ENCODE results near the gene AGAP1. TPM values are rescaled to one million over a fixed set of nuclear protein-coding genes. Genes with fewer than 3 reads are reported as not detected.

Gene AGAP1
- total and polyA plus RNA-seq, 2 donors (not counting 3 experiments of a cell fraction or from before 2014, with no cell fraction given), result 10.2 to 20.9 TPM

DNA sequence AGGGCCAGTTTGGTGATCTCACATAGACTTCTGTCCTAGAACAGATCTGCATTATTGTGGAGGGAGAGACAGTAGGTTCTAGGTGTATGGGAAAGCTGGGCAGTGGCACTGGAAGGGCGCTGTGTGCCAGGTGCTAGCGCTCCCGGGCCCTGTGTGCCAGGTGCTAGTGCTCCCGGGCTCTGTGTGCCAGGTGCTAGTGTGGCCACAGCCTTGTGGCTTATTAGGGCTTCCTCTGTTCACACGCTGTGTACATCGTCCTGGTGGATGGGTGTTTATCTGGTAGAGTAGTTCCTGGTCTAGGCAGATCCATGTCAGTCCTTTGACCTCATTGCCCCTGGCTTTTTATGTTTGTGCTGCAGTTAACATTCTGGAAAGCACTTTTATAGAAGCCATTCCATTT lies 263.4 kb downstream of the AGAP1 start:
- no peak for TF ChIP-seq EZH2 (IDR thresholded peaks at IDR 0.05; ENCODE audit: borderline replicate concordance, low read depth, low read length, severe bottlenecking)
- TF ChIP-seq, protein P1, sequence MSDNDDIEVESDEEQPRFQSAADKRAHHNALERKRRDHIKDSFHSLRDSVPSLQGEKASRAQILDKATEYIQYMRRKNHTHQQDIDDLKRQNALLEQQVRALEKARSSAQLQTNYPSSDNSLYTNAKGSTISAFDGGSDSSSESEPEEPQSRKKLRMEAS (IDR thresholded peaks at IDR 0.05; ENCODE audit: insufficient read depth, insufficient read length), result no peak
- TF ChIP-seq POLR2A (IDR thresholded peaks at IDR 0.05; ENCODE audit: low read depth, low read length), result no peak
- TF ChIP-seq POLR2AphosphoS5 (IDR thresholded peaks at IDR 0.05; ENCODE audit: insufficient read depth, low read depth, low read length), result no peak
- no peak for TF ChIP-seq FOS (IDR thresholded peaks at IDR 0.05; ENCODE audit: borderline replicate concordance, insufficient read depth, low read length)
- H3K4me3 ChIP-seq (replicated peaks in 1 of 3; ENCODE audit: insufficient read depth in 1 of 3, low read depth in 1 of 3, low read length in 3 of 3), result no peak overlapping the region
- H3K9ac ChIP-seq (replicated peaks; ENCODE audit: extremely low read depth, insufficient read depth, low read length), result no peak overlapping the region
- FAIRE-seq (no peak), DNase-seq (ENCODE audit: low read depth, low spot score) (no peak)
- CTCF ChIA-PET, result interaction anchor here (0.8 to 2.2 kb wide), 3 partner anchors 9 to 11 kb away, joined by 4 to 10 read pairs (median 4); no protein-coding TSS in a partner anchor
- no peaks in the 10 kb centered on the region for H4K20me1 ChIP-seq (replicated peaks; ENCODE audit: control insufficient read depth, extremely low read depth, insufficient read depth, low read length)
- H2AFZ ChIP-seq (ENCODE audit: low read depth, low read length), result no peak overlapping the region
- H3K27ac ChIP-seq (ENCODE audit: insufficient read depth, low read depth, low read length), result no peak overlapping the region
- H3K27me3 ChIP-seq (ENCODE audit: control insufficient read depth in 2 of 2, insufficient read depth in 2 of 2, low read length in 2 of 2), result no peaks in the 10 kb centered on the region
- dilution Hi-C loops (cut with MboI; ENCODE audit: extremely low pct_ligation_motif_present, low sequenced_read_pairs) (no loop called here), intact Hi-C loops (cut with micrococcal nuclease) (no loop called here)
- no peaks in the 10 kb centered on the region for H3K36me3 ChIP-seq (ENCODE audit: control insufficient read depth in 2 of 2, extremely low read depth in 1 of 2, insufficient read depth in 2 of 2, low read length in 2 of 2)
- POLR2A ChIA-PET, result no interaction called here
- no peaks in the 10 kb centered on the region for H3K9me1 ChIP-seq (replicated peaks; ENCODE audit: control insufficient read depth, extremely low read depth, insufficient read depth, low read length)
- H3K4me1 ChIP-seq (ENCODE audit: control insufficient read depth, extremely low read depth, insufficient read depth, low read length), result no peaks in the 10 kb centered on the region
- H3K4me2 ChIP-seq (ENCODE audit: insufficient read depth, low read length), result no peak overlapping the region
- H3K9me3 ChIP-seq (replicated peaks; ENCODE audit: control insufficient read depth, insufficient read depth, low read length), result no peaks in the 10 kb centered on the region
- no peaks in the 10 kb centered on the region for H3K79me2 ChIP-seq (ENCODE audit: control insufficient read depth, insufficient read depth, low read length)
- no TSS peak for BruUV-seq (replicated peaks)

DNA sequence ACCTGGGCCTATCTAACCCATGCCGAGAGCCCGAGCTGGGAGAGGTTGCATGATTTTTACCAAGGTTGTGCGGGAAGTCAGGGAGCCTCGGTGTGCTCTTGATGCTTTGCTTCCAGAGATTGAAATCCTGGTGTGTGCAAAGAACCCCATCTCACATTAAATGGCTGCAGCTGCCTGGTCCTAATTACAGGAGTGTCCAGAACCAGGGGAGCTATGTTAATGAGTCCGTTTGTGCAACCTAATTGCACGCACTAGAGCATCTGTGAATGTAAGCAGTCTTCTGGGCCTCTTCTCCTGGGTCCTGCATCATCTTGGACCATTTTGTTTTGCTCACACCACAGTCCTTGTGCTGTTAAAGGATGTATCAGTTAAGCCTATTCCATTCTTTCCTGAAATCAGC lies 263.8 kb downstream of the AGAP1 start:
- Histone ChIP-seq H3K9me1 (replicated peaks; ENCODE audit: control insufficient read depth, extremely low read depth, insufficient read depth, low read length) (no peaks in the 10 kb centered on the region), H2AFZ (ENCODE audit: low read depth, low read length) (no peak overlapping the region), H3K9ac (replicated peaks; ENCODE audit: extremely low read depth, insufficient read depth, low read length) (no peak overlapping the region), H3K79me2 (ENCODE audit: control insufficient read depth, insufficient read depth, low read length) (no peaks in the 10 kb centered on the region), H3K4me2 (ENCODE audit: insufficient read depth, low read length) (no peak overlapping the region), H4K20me1 (replicated peaks; ENCODE audit: control insufficient read depth, extremely low read depth, insufficient read depth, low read length) (no peaks in the 10 kb centered on the region), H3K4me3 (replicated peaks in 1 of 3; ENCODE audit: insufficient read depth in 1 of 3, low read depth in 1 of 3, low read length in 3 of 3) (no peak overlapping the region), H3K36me3 (ENCODE audit: control insufficient read depth in 2 of 2, extremely low read depth in 1 of 2, insufficient read depth in 2 of 2, low read length in 2 of 2) (no peaks in the 10 kb centered on the region), H3K4me1 (ENCODE audit: control insufficient read depth, extremely low read depth, insufficient read depth, low read length) (no peaks in the 10 kb centered on the region), H3K27ac (ENCODE audit: insufficient read depth, low read depth, low read length) (no peak overlapping the region), H3K27me3 (ENCODE audit: control insufficient read depth in 2 of 2, insufficient read depth in 2 of 2, low read length in 2 of 2) (no peaks in the 10 kb centered on the region), H3K9me3 (replicated peaks; ENCODE audit: control insufficient read depth, insufficient read depth, low read length) (no peaks in the 10 kb centered on the region)
- intact Hi-C loops (cut with micrococcal nuclease), result no loop called here
- no peak for FAIRE-seq
- ChIA-PET CTCF (interaction anchor here (1.0 to 2.2 kb wide), 2 partner anchors 8 to 11 kb away, joined by 4 to 10 read pairs; no protein-coding TSS in a partner anchor), POLR2A (no interaction called here)
- DNase-seq (ENCODE audit: low read depth, low spot score), result no peak
- dilution Hi-C loops (cut with MboI; ENCODE audit: extremely low pct_ligation_motif_present, low sequenced_read_pairs), result no loop called here
- TF ChIP-seq POLR2AphosphoS5 (IDR thresholded peaks at IDR 0.05; ENCODE audit: insufficient read depth, low read depth, low read length) (no peak), POLR2A (IDR thresholded peaks at IDR 0.05; ENCODE audit: low read depth, low read length) (no peak), FOS (IDR thresholded peaks at IDR 0.05; ENCODE audit: borderline replicate concordance, insufficient read depth, low read length) (no peak), GATA2 (IDR thresholded peaks at IDR 0.05; ENCODE audit: insufficient read depth, insufficient read length, low read depth, low read length) (no peak), JUN (IDR thresholded peaks at IDR 0.05; ENCODE audit: borderline replicate concordance, insufficient read depth, insufficient read length, low read depth) (no peak), EZH2 (IDR thresholded peaks at IDR 0.05; ENCODE audit: borderline replicate concordance, low read depth, low read length, severe bottlenecking) (no peak), MYC (IDR thresholded peaks at IDR 0.05; ENCODE audit: low read depth, low read length) (no peak)
- TF ChIP-seq, protein P1 (IDR thresholded peaks at IDR 0.05; ENCODE audit: insufficient read depth, insufficient read length), result no peak
- TF ChIP-seq, protein P2, sequence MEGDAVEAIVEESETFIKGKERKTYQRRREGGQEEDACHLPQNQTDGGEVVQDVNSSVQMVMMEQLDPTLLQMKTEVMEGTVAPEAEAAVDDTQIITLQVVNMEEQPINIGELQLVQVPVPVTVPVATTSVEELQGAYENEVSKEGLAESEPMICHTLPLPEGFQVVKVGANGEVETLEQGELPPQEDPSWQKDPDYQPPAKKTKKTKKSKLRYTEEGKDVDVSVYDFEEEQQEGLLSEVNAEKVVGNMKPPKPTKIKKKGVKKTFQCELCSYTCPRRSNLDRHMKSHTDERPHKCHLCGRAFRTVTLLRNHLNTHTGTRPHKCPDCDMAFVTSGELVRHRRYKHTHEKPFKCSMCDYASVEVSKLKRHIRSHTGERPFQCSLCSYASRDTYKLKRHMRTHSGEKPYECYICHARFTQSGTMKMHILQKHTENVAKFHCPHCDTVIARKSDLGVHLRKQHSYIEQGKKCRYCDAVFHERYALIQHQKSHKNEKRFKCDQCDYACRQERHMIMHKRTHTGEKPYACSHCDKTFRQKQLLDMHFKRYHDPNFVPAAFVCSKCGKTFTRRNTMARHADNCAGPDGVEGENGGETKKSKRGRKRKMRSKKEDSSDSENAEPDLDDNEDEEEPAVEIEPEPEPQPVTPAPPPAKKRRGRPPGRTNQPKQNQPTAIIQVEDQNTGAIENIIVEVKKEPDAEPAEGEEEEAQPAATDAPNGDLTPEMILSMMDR (IDR thresholded peaks at IDR 0.05; ENCODE audit: extremely low read depth in 1 of 2, insufficient read depth in 1 of 2, low read depth in 1 of 2, low read length in 2 of 2), result no peak
- BruUV-seq (replicated peaks), result no TSS peak

All from endothelial cell of umbilical vein (primary cell).